Subcutaneous adipose tissue (tissue), 4 donors: ENCODE results near the gene F9. TPM values are rescaled to one million over a fixed set of nuclear protein-coding genes. Genes with fewer than 3 reads are reported as not detected.

Source experiments
- total RNA-seq, 4 donors: library from RNA; depleted of rRNA; stranded (reverse); fragments of >200 nt; gene quantifications; one replicate each; pipeline ENCODE4 v1.1.0, GENCODE V29; 2016
- TF ChIP-seq, protein P1 (sequence below): fragments of 450-650 bp; IDR thresholded peaks from one replicate; pipeline ENCODE4 v1.5.1; 2016; ENCODE audit warnings: low read depth, mild to moderate bottlenecking, control low read depth, antibody characterized with exemption, moderate library complexity

The F9 gene
- total RNA-seq = not detected

DNA sequence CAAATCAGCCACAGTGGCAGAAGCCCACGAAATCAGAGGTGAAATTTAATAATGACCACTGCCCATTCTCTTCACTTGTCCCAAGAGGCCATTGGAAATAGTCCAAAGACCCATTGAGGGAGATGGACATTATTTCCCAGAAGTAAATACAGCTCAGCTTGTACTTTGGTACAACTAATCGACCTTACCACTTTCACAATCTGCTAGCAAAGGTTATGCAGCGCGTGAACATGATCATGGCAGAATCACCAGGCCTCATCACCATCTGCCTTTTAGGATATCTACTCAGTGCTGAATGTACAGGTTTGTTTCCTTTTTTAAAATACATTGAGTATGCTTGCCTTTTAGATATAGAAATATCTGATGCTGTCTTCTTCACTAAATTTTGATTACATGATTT lies at the start of gene F9:
F9 (plus strand) TSS at position 190 of the 400 bp plus-strand sequence; CDS start at position 216, 26 bp downstream.
- TF ChIP-seq, protein P1, sequence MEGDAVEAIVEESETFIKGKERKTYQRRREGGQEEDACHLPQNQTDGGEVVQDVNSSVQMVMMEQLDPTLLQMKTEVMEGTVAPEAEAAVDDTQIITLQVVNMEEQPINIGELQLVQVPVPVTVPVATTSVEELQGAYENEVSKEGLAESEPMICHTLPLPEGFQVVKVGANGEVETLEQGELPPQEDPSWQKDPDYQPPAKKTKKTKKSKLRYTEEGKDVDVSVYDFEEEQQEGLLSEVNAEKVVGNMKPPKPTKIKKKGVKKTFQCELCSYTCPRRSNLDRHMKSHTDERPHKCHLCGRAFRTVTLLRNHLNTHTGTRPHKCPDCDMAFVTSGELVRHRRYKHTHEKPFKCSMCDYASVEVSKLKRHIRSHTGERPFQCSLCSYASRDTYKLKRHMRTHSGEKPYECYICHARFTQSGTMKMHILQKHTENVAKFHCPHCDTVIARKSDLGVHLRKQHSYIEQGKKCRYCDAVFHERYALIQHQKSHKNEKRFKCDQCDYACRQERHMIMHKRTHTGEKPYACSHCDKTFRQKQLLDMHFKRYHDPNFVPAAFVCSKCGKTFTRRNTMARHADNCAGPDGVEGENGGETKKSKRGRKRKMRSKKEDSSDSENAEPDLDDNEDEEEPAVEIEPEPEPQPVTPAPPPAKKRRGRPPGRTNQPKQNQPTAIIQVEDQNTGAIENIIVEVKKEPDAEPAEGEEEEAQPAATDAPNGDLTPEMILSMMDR = no peak

DNA sequence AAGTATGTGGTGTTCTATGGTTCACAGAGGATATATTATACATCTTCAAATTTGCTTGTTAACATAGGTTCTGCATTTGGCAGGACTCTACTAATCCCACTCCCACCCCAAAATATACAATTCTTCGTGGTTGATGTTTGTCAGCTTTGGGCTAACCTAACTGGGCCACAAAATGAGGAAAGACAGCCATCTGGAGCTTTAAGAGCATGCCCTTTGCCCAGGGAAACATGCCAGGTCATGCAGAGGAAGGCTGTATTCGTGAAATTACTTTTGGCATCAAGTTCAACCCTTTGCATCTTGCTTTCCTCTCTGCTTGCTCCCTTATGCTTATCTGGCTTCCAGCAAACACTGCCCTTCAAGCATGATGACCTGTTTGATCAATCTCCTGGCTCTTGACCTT lies 46.8 kb upstream of the F9 start:
- TF ChIP-seq, protein P1 = no peak

DNA sequence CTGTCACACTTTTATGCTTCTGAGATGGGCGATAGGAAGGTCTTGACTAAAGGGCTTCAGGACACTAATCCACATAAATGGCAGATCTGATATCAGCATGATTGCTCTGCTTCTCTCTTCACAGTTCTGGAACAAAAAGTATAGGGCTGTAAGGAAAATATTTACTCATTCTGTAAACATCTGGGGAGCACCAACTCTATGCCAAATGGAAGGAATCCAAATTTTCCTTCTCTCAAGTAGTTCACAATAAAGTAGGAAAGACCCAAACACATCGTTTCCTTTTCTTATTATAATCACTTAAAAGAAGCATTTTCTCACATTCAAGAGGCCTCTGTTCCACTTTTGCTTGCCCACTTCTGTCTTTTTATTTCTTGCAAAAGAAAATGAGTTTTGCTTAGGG lies 45.9 kb upstream of the F9 start:
- TF ChIP-seq, protein P1 = no peak

DNA sequence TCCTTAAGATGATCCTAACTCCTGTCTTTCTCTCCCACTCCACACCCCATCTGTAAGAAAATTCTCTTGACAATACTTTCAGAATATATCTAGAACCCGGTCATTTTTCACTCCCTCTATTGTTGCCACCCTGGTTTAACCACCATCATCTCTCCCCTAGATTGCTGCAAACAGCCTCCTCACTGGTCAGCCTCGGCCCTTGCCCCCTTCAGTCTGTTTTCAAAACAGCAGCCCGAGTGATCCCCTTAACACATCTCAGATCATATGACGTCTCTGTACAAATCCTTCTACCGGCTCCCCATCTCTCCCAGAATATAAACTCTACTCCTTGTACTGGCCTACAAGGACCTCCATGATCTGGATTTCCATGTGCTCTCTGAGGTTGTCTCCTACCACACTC lies 35.2 kb upstream of the F9 start:
- TF ChIP-seq, protein P1 = no peak

DNA sequence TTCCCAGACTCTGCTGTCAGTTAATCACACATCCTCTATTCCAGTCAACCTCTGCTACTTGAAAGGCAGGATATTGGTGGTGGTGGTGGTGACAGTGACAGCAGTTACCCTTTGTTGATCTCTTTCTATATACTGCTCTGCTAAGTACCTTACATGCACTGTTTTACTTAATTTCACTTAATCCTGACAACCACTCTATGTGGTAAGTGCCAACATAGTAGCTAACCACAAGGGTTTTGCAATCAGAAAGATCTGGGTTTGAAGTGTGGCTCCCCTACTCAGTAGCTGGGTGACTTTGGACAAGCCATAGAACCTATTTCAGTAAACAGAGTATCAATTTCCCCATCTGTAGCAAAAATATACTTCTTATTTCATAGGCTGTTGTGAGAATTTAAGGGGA lies 24.2 kb upstream of the F9 start:
- TF ChIP-seq, protein P1 = no peak

DNA sequence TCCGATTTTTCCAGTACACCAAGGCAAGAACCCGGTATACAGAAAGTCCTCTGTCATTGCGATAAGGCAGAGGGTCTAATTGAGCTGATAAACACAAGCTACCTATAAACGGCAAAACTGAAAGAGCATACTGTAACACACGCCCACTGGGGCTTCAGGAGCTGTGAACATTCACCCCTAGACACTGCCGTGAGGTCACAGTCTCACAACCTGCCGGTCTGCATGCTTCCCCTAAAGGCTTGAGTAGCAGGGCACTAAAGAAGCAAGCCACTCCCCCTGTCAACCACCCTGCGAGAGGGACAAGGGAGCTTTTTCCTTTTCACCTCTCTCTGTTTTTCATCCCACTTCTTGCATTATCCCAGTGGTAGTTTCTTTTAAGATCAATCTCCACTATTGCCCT lies 22.4 kb upstream of the F9 start:
- TF ChIP-seq, protein P1 = no peak

DNA sequence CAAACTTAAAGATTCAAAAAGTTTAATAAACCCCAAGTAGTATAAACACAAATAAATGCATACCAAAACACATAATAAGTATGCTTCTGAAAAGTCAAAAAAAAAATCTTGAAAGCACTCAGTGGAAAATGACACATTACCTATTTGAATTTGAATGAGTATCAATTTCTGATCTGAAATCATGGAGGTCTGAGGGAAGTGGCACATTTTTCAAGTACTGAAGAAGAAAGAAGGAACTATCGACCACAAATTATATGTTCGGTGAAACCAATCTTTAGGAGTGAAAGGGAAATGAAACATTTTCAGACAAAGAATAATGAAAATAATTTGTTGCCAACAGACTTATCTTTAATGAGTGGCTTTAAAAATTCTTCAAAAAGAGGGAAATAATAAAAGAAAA lies 12.1 kb upstream of the F9 start:
- TF ChIP-seq, protein P1 = no peak
